ENCODE measurements around the gene ERCC1. TPM values are rescaled to one million over a fixed set of nuclear protein-coding genes. Genes with fewer than 3 reads are reported as not detected.

Gene ERCC1
- 21.0 and 25.6 TPM in 2 replicates for polyA plus RNA-seq

DNA sequence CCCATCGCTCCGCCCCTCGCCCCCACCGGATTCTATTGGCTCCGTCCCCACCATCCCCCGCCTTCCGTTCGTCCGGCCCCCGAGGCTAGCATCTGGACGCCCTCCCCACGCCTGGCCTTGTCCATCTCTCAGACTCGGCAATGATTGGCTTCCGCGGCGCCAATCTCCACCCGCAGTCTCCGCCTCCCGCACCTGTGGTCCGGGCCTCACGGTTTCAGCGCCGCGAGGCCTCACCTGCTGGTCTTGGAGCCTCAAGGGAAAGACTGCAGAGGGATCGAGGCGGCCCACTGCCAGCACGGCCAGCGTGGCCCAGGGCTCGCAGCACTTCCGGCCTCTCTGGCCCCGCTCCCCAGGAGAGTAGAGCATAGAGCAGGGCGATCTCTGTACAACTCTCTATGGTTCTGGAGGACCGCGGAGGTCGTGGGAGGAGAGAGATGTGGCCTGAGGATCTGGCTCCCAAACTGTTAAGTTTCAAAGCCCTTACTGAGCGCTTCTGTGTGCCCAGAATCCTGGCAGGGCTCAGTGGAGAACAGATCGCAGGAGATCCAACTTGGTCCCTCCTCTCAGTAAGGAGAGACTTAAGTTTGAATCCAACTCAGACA lies at the start of gene ERCC1:
ERCC1 (minus strand) TSS at position 329 of the 602 bp plus-strand sequence. CDS start 543 bp downstream, outside the sequence.

DNA sequence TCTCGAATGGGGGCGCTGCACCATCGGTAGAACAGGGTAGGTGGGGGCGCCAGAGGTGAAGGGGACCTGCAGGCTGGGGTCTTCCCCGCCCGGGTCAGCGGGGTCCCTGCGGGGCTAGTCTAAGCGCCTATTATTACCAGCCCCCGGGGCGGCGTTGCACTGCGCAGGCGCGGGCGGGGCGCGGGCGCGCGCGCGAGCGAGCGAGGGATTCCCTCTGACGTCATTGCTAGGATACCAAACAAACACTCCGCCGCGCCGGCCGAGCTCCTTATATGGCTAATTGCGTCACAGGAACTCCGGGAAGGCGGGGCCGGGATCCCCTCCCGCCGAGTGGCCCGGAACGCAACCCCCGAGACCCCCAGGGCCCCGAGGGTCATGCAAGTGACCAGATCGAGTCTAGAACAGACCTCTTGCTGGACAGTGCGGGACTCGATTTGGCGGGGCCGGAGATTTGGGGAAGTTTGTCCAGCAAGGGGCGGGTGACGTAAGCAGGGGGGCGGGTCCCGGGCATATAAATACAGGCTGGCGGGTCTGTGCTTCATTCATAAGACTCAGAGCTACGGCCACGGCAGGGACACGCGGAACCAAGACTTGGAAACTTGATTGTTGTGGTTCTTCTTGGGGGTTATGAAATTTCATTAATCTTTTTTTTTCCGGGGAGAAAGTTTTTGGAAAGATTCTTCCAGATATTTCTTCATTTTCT lies 43.9 kb upstream of the ERCC1 start, which contains the start of gene FOSB:
FOSB (plus strand) TSS at position 541 of the 703 bp plus-strand sequence. CDS start 591 bp downstream, outside the sequence.

DNA sequence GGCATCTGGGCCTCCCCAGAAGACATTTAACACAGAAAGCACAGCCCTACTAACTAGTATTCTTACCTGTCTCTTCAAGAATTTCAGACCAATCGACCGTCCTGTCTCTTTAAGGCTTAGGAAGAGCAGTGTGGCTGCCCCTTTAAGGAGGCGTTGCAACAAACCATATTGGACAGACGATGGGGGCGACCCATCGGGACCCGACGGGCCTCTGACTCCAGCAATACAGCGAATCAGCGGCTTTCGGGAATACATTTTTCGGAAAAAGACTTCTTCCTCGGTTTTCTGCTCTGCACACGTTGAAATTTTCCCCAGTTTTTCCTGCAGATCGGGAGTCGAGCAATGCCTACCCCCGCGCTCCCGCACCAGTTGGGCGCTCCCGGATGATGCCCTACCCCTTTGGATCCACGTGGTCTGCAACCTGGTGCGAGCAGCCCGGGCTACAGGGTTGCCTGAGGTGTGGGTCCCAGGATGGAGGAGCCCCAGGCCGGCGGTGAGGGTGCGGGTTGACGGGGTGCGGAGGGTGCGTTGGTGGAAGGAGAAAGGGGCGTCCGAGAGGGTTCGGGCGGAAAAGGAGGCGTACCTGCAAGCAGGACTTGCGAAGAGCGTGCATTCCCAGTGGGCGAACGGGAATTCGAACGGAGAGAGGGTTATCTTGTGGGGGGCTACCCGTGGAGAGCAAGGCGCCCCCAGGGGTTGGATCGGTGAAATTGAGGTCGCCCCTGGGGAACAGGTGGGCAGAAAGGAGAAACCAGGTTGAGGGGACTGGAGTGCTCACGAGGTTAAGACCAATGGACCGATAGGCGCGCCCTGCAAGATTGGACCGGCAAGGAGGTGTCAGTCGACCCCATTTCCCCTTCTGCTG lies 17.3 kb downstream of the ERCC1 start, which contains the start of gene POLR1G:
POLR1G (plus strand) TSS at position 419 of the 865 bp plus-strand sequence; CDS start at position 472, 53 bp downstream.

DNA sequence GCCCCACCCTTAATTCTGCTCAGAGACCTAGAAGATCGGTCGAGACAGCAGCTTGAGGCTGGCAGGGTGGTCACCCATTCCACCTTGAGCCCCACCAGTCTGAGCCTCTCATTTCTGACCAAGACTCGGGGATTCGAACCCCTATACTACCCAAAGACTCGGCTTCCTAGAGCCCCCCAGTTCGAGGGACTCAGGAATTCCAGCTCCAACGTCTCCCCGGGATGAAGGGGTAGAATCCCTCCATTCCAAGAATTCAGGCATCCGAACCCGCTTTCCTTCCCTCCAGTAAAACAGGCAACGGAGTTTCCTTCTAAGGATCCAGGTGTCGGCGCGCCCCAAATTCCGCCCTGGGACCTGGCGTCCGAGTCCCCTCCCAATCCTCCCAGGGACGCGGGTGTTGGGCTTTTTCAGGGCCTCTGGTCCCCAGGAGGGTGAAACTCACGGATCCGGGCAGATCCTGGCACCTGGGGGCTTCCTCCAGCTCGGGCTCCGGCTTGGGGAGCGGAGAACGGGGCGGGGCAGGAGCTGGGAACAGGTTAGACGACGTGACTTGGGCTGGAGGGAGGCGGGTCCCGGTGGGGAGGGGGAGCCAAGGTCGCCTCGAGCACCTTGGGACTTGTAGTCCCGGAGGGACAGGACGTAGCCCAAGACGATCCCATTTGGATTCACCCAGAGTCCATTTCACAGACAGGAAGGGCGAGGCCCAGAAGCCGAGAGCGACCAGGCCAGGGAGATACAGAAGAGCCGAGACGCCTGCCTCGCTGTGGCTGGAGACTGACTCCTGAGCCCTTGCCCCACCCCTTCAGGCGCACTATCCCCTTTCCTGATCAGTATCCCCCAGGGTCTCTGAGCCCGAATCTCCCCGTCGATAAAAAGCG lies 18.9 kb downstream of the ERCC1 start, which contains the start of gene PPP1R13L:
PPP1R13L (minus strand) TSS at position 513 of the 878 bp plus-strand sequence. CDS start 6,751 bp downstream, outside the sequence.

DNA sequence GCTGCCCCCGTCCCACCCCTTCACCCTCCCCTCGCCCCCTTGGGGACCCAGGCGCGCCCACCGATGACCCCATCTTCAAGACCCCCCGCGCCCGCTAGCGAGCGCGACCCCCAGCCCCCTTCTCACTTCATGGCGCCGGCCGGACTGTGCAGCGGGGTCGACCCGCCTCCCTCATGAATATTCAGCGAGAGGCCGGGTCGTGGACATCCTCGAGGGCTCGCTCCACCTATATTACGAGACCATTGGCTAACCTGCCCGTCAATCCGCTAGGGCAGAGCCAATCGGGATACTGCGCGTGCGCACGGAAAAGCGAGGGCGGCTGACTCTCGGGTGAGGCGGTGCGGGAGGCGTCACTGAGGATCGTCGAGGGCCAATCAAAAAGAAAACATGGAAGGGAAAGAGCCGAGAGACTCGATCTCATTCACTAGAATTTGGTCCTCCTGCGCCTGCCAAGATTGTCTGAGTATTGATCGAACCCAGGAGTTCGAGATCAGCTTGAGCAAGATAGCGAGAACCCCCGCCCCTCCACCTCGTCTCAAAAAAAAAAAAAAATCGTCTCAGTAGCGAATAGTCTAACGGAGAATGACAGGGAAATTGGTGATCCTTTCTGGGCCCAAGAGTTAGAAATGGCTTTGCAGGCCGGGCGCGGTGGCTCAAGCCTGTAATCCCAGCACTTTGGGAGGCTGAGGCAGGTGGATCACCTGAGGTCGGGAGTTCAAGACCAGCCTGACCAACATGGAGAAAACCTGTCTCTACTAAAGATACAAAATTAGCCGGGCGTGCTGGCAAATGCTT lies 53.1 kb downstream of the ERCC1 start, which contains the start of gene ERCC2:
ERCC2 (minus strand) TSS at position 164 of the 795 bp plus-strand sequence; CDS start at position 131, 33 bp downstream.

Other genes with a start within 250 kb of the ERCC1 start
- gene TRAPPC6A, start 245.7 kb downstream of the ERCC1 start, polyA plus RNA-seq = 21.4 and 25.5 TPM in 2 replicates
- gene BLOC1S3, start 245.1 kb downstream of the ERCC1 start, polyA plus RNA-seq = 1.6 and 4.4 TPM in 2 replicates
- gene EXOC3L2, start 178.5 kb downstream of the ERCC1 start, polyA plus RNA-seq = not detected in 2 replicates
- 3.1 and 3.7 TPM in 2 replicates for gene MARK4, start 172.6 kb downstream of the ERCC1 start, polyA plus RNA-seq
- not detected in 2 replicates for gene CKM, start 101.0 kb downstream of the ERCC1 start, polyA plus RNA-seq
- 0.23 TPM in 1 of 2 replicates, not detected in the other for gene KLC3, start 83.2 kb downstream of the ERCC1 start, polyA plus RNA-seq
- gene ERCC2, start 53.3 kb downstream of the ERCC1 start, polyA plus RNA-seq = 1.4 and 2.7 TPM in 2 replicates
- gene PPP1R13L, start 18.8 kb downstream of the ERCC1 start, polyA plus RNA-seq = not detected in 2 replicates
- gene POLR1G, start 17.3 kb downstream of the ERCC1 start, polyA plus RNA-seq = 0.99 and 1.5 TPM in 2 replicates
- gene FOSB, start 44.1 kb upstream of the ERCC1 start, polyA plus RNA-seq = not detected in 2 replicates
- 1.6 TPM in 1 of 2 replicates, not detected in the other for gene RTN2, start 73.1 kb upstream of the ERCC1 start, polyA plus RNA-seq
- 0.30 TPM in 1 of 2 replicates, not detected in the other for gene PPM1N, start 74.5 kb upstream of the ERCC1 start, polyA plus RNA-seq
- gene VASP, start 83.6 kb upstream of the ERCC1 start, polyA plus RNA-seq = not detected in 2 replicates
- 0.65 and 0.97 TPM in 2 replicates for gene OPA3, start 160.9 kb upstream of the ERCC1 start, polyA plus RNA-seq
- gene GPR4, start 178.3 kb upstream of the ERCC1 start, polyA plus RNA-seq = not detected in 2 replicates
- gene EML2, start 215.5 kb upstream of the ERCC1 start, polyA plus RNA-seq = 0.40 TPM in 1 of 2 replicates, not detected in the other
- gene GIPR, start 244.3 kb upstream of the ERCC1 start, polyA plus RNA-seq = not detected in 2 replicates

Data from Purkinje cell (primary cell).